HG03460 (cell line): ENCODE data around the gene ADARB2.
"Not testable (repeated sequence)": the region's sequence is repeated elsewhere in the genome, so short reads cannot be mapped to it uniquely, and the experiment has no call there.

Source experiments
- ATAC-seq: cut with Tn5 transposase; IDR thresholded peaks from one replicate; pipeline ENCODE4 v1.9.1; 2021; ENCODE audit not compliant: unreplicated experiment

ADARB2 gene

DNA sequence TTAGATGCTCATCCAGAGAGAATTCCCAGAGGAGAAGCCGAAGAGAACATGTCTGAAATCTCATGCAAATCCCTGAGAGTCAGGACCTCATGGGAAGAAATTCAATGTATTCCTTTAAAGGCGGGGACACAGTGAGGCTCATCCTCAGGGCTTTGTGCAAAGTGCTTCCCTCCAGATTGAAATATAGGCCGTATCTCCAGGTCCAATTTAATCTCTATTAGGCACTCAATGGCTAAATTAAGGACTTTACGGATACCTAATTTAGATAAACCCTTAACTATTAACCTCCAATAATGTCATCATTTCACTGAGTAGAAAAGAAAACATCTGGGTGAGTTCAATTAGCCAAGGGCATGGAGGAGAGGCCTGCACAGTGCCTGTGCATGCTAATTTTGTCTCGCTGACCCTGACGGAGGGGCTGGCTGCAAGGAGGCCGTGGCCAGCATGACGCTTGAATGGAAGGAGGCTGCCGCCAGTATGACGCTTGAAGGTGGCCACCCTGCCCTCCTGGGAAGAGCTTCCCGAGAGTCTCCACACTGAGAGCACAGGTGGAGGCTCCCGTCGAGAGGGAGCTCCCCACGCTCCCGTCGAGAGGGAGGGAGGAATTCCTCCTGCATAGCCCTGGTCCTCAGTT is 287.6 kb downstream of the ADARB2 start:
- no peak for ATAC-seq

DNA sequence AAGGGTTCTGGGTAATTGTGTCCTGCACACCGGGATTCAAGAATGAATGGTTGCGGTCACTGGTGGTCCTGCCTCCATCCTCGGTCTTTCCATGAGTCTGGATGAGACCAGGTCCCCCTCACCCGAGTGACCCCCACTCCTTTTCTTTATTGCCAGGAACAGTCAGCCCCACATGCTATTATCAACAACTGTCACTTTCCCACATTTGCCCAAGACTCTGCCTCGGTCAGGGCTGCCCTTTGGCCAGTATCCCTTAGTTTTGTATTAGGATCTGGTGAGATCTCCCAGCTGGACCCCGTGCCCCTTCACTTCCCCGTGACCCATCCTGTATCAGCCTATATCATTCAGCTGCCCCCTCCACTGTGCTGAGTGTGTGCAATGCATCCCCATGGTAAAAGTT is 288.3 kb downstream of the ADARB2 start:
- ATAC-seq: no peak

DNA sequence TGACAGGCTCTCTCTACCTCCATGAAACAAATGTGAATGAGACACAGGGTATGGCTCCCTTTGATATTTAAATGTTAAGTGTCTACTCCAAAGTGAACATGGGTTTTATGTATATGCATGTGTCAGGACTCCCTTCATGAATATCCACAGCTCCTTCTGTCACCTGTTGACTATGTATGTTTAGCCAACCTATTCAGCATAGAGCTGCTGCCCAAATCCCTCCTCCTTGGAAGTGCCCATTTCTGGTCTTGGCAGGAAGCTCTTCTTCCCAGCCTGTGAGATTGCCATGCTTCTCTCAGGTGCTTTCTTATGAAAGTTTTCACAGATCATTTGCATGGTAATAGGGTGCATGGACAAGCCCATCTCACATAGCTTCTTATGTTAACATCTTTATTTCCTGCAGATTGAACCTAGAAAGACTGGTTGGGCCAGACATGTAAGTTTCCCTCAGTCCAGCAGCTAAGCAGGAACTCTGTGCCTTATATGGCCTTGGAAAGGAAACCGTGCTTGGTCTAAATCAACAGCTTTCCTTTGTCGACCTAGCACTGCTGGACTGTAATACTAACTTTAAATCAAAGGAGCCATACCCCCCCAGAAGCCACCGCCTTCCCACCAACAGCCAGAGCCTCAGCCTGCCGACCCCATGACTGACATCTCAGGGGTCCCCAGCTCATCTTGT is 288.9 kb downstream of the ADARB2 start:
- no peak for ATAC-seq

DNA sequence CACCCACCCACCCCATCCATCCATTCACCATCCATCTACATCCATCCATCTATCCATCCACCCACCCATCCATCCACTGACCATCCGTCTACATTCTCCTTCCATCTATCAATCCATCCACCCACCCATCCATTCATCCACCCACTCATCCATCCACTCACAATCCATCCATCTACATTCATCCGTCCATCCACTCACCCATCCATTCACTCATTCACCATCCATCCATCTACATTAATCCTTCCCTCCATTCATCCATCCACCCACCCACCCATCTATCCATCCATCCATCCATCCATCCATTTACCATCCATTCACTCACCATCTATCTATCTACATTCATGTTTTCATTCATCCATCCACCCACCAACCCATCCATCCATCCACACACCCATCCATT is 292.5 kb downstream of the ADARB2 start:
- no peak for ATAC-seq

DNA sequence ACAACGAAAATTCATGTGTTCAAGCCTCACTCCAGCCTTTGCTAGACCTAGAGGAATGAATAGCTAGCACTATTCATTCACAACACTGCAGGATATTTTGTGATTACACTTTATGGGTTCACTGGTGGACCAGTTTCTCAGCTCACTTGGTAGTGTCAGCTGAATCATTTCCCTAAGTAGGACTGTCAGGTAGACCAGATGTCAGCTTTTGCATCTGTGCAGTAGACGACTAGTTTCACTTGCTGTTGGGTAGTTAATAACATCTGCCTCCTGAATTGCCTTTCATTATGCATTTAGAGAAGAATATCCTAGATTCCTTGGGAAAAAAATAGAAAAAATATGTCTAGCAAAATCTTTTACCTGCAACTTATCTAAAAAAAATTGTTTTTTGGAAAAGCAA is 296.4 kb downstream of the ADARB2 start:
- ATAC-seq: no peak

DNA sequence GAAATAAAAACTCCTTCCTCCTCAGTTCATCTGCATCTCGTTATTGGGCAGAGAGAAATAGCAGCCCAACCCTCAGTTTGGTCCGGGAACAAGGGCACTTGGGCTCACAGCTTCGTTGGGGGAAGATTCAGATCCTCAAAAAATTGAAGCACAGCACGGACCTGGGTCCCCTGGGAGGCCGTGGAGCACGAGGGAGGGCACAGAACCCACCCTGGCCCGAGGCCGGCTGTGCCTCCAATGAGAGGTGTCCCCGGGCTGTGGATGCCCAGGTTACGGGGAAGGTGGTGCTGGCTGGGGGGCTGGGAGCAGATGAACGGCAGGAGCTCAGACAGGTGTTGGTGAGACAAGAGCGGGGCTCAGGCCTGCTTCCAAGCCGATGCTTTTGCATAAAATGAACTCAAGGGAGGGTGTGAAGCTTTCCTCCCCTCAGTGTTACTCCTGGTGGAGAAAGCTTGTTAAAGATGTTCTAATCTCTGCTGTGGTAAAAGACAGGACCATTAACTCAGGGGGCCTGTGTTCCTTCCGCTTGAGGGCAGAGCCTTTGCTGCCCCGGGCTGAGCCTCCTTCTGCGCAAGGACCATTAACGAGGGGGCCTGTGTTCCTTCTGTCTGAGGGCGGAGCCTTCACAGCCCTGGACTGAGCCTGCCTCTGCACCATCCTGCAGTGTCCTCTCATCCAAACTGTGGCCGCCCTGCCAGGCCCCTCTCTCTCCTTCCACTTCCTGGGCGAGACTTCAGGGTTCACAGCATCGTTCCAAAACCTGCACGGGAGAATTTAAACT is 302.2 kb downstream of the ADARB2 start:
- no peak for ATAC-seq

DNA sequence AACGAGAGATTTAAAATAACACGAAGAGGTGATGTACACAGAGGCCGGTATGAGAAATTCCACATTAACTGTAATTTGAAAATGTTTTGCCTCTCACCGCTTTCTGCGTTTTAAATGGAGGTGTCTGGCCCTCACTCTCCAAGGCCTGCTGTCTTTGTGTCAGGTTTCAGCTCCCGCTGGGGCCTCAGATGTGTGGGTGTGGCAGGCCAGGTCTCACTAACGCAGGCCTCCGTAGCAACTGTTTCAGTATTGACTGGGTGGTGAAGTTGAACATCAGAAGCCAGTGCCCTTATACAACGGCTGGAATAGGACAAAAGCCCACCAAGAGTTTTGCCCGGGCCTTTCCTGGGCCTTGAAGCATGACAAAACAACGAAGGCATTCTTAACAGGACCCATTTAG is 303.1 kb downstream of the ADARB2 start:
- no peak for ATAC-seq

DNA sequence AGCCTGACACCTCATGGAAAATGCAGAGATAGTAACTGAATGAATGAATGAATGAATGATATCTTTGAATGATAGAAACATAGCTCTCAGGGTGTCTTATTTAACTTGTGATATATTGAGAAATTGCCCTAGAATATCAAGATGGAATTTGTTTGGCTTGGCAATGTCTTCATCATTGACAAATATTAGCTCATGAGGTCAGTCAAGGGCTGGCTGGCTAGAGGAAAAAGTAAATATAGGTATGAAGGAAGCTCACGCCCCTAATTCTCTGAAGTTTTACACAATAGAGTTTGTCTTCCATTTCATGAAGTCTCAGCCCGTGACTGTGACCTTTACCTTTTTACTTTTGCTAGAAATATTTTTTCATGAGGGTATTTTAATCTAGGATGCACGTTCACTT is 305.2 kb downstream of the ADARB2 start:
- no peak for ATAC-seq

DNA sequence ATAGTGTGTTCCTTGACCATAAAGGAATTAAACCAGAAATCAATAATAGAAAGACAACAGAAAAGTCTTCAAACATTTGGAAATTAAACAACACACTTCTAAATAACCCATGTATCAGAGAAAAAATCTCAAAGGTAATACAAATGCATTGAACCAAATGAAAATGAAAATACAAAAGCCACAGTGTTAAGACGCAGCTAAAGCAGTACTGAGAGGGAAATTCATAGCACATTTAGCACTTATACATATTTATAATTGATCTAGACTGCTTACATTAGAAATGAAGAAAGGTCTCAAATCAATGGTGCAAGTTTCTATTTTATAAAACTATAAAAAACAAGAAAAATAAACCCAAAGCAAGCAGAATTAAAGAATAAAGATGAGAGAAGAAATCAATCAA is 306.1 kb downstream of the ADARB2 start:
- ATAC-seq: no peak

DNA sequence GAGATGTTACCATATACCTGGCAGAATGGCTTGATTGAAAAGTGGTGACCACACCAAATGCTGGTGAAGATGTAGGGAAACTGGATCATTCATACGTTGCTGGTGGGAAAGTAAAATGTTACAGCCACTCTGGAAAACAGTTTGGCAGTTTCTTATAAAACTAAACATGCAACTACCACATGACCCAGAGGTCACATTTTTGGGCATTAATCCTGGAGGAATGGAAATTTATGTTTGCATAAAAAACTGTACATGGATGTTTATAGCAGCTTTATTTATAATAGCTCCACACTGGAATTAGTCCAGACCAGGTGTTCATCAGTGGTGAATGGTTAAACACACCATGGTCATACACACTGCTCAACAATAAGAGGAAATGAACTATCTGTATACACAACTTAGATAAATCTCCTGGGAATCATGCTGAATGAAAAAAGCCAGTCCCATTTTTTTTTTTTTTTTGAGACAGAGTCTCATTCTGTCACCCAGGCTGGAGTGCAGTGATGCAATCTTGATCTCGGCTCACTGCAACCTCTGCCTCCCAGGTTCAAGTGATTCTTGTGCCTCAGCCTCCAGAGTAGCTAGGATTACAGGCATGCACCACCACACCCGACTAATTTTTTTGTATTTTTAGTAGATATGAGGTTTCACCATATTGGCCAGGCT is 309.7 kb downstream of the ADARB2 start:
- ATAC-seq: not testable (repeated sequence)

DNA sequence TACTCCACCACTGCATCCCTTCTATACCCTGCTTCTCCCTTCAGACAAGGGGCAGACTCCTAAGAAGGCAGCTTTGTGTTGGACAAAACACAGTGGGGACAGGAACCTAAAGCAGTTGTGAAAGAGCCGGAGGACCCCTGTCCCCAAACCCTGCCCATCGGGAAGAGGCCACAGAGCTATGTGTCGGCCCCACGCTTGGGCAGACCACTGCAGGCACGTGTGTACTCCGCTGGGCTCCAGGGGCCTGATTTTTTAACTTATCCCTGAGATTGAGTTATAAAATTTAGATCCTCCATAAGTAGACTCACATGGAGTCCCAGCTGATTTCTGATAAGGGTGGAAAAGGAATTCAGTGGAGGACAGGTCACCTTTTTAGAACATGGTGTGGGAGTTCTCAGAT is 310.5 kb downstream of the ADARB2 start:
- no peak for ATAC-seq

DNA sequence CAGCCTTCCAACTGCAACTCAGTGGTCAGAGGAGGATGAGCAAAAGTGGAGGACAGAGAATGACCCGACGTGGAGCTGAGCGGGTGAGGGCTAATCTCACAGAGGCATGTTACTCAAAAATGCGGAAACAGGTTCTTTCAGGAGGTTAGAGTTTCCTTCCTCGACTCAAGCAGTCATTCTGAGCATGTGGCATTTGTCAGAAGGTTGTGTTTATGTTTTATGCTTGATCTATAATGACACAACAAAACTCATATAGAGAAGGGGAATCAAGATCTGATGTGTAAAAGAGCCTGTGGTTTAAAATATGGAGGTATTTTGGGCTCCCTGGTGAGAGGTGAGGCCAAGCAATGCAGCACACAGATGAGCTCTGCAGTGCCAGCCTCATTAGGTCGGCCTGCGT is 311.4 kb downstream of the ADARB2 start:
- peak; percentile 75 for ATAC-seq

DNA sequence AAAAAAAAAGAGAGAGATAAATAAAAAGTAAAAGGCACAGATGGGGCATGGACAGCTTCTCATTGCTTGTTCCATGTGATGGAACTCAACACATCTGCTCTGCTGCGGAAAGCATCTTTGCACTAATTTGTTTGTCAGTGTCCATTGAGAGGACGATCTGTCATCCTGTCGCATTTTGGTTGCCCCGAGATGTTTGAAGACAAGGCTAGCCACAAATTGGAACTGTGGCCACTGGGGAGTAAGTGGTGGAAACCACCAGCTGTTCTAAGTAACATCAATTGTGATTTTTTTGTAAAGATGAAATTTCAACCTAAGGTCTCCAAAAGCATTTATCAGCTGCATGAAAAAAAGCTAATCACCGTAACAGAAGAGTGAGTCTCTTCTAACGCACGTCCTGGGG is 312.7 kb downstream of the ADARB2 start:
- no peak for ATAC-seq

DNA sequence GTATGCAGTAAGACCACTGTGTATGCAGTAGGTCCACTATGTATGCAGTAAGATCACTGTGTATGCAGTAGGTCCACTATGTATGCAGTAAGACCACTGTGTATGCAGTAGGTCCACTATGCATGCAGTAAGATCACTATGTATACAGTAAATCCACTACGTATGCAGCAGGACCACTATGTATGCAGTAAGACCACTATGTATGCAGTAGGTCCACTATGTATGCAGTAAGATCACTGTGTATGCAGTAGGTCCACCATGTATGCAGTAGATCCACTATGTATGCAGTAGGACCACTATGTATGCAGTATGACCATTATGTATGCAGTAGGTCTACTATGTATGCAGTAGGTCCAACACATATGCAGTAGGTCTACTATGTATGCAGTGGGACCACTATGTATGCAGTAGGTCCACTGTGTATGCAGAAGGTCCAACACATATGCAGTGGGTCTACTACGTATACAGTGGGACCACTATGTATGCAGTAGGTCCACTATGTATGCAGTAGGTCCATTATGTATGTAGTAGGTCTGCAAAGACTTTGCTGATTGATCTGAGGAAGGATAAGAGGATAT is 313.6 kb downstream of the ADARB2 start:
- ATAC-seq: no peak

DNA sequence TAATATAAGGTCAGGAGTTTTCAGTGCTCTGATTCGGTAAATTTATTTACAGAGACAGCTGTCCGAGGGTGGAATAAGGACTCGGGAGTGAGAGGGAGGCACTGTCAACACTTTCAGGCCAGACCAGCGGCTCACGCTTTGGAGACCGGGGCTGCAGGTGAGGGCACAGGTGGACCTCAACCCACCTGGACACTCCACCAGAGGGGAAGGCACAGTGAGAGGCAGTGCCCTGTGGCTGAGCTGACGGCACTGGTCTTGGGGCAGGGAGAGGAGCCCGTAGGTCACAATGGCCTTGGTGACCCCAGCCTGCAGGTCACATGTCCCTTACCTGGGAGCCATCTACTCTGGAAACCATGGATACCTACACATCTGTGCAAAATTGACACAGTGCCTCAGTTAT is 315.1 kb downstream of the ADARB2 start:
- ATAC-seq: no peak

DNA sequence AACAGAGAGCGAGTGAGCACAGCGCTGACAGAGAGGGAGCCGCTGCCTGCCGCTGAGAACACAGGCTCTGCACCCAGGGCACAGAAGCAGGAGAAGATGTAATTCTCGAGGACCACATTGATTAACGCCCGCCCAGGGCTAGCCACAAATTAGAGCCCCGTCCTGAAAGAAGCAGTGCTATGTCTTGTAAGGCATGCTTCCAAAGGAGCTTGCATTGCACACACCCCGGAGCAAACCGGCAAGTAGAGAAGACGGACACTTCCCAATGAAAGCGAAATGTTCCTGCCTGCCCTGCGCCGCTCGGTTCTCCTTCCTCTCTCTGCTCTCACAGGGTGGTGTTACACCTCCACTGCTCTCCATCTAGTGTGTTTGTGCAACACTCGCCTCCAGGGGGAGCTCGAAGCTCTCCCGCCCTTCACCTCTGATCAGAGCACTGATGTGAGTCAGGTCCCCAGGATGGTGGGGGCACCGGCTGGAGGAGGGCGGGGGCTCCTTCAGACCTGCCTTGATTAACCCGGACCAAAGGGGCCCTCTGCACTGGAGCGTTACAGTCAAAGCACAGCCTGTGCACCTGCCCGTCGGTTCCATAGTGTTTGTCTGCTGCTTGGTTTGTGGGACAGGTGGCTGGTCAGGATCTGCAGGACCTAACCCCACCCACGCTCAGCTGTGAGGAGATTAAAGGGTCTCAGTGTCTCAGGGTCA is 316.5 kb downstream of the ADARB2 start:
- peak; percentile 93 for ATAC-seq

DNA sequence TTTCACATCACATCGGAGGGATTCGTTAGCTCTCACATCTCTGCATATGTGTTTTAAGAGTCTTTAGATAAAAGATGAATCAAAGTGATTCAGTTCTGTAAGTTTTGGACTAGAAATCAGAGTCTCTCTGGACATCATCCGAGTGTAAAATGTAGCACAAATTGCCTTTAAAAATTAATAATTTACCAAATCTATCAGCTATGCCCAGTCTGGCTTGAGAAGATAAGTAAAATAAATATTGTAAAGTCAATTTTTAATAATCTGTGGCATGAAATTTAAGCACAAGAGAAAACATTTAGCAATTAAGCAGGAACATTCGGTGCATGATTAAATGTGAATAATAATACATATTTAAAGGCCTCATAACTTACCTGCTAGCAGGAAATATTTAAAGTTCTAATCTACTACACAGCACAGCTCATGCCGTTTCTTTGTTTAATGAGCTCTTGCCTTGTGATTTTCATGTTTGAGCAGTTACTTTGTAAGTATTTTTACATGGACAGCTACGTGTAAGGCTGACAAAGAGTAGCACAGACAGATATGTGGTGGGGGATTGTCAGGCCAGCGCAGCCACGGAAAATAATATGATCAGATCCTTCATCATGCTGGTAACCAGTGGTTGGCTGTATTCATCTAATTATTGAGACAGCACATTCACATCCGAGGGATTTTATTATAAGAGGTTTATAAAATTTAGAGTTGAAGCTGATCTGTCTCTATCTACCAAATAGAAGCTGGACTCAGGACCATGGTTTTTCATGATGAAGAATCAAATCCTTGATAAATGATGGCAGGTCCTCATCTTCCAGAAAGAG is 317.3 kb downstream of the ADARB2 start:
- ATAC-seq: no peak

DNA sequence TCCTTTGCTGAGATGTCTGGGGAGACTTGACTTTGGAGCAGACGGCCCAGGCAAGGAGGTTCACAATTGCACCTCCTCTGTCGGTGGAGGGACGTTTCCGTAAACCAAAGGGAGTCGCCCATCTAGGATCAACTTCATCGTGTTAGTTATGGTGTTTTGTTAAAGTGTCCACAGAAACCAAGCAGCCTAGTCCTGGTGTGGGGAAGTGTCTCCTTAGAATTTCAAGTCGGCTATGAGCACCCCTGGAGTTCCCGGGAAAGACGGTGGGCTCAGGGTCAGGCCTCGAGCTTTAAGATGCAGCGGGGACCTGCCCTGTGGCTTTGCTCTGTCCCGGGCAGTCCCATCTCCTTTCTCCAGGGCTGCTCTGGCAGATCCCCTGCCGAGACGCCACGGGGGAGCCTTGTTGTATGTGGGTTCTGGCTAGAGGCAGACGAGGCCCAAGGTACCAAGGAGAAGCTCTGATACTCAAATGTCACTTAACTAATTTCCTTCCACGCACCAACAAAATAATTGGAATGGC is 319.2 kb downstream of the ADARB2 start:
- no peak for ATAC-seq

DNA sequence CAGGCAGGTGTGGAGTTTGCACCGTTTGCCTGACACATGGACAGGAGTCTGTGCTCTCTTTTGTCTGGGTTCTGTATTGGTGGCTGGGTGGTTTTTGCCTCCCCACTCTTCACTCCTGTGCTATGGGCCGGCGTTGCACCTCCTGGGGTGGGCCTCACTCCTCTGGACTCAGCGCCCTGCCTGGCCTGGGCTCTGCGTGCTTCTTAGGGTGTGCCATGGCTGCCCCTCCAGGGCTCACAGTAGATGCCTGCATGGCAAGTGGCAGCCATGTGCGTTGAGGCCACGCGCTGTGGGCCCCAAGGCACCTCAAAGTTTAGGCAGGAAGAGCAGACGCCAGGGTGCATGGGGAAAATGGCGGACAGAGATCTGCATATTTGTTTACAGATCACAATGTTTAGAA is 319.8 kb downstream of the ADARB2 start:
- no peak for ATAC-seq
